HCT116 (cell line): ENCODE results near the gene DUSP28. TPM values are rescaled to one million over a fixed set of nuclear protein-coding genes. Genes with fewer than 3 reads are reported as not detected.

Experiments
- ATAC-seq: fragments of 200-7000 bp; cut with Tn5 transposase; 2 replicates; pipeline ENCODE4 v1.9.1; 2020; ENCODE audit warnings: mild to moderate bottlenecking, moderate library complexity
- BruUV-seq: library from RNA; stranded (reverse); fragments of 400-500 nt; replicated peaks from 2 replicates; lab custom pipeline; 2021; lab: Mats Ljungman, UMichigan
- CTCF ChIA-PET: fragments of 300-600 bp; sonication (Branson Sonifier 250); formaldehyde crosslinking; loops from one replicate; lab custom pipeline; 2021; ENCODE audit warnings: antibody characterized with exemption; lab: Charles Lee
- POLR2A ChIA-PET: fragments of 300-600, 350-600 bp; sonication (Branson Sonifier 250); formaldehyde crosslinking; loops from one replicate; lab custom pipeline; 2021; ENCODE audit warnings: antibody characterized with exemption; lab: Charles Lee
- RAD21 ChIA-PET, 2 experiments: fragments of 300-600 bp; sonication (Branson Sonifier 250); formaldehyde crosslinking; loops; one replicate each; lab custom pipeline; 2023; ENCODE audit warnings: low total read pairs in 2 of 2; ENCODE audit not compliant: uncharacterized antibody in 2 of 2, unreplicated experiment in 2 of 2, low non-redundant PET in 1 of 2; lab: Charles Lee
- DNase-seq: peaks from one replicate; pipeline ENCODE4 v3.0.0-alpha.2; 2010; ENCODE audit warnings: low read depth, low spot score
- H2AFZ ChIP-seq: fragments of 200-600 bp; shearing (Covaris generic), sonication (generic); 2 replicates; pipeline ENCODE4 v1.6.1; 2017; ENCODE audit warnings: low read depth, mixed run types, mixed read lengths, antibody characterized with exemption, low read length; ENCODE audit not compliant: poor library complexity, severe bottlenecking
- H3K27ac ChIP-seq: 2 replicates; pipeline ENCODE4 v1.5.1; 2012; ENCODE audit warnings: low read depth, low read length
- H3K27me3 ChIP-seq: fragments of 200-600 bp; sonication (generic); 2 replicates; pipeline ENCODE4 v1.6.1; 2016; ENCODE audit warnings: mixed run types, low read length, mixed read lengths; ENCODE audit not compliant: insufficient read depth
- H3K36me3 ChIP-seq, 2 experiments: fragments of 200-500 bp in 1 of 2; fragments of 200-600 bp in 1 of 2; sonication (Bioruptor generic) in 1 of 2; sonication (generic) in 1 of 2; 2 replicates each; pipeline versions ENCODE4 v1.5.1 to v1.6.1; 2014 to 2016; ENCODE audit warnings: low read length in 2 of 2, inconsistent platforms in 1 of 2, mixed read lengths in 1 of 2, mixed run types in 1 of 2; ENCODE audit not compliant: insufficient read depth in 2 of 2, control insufficient read depth in 1 of 2
- H3K4me1 ChIP-seq, 2 experiments: fragments of 200-600 bp in 1 of 2; sonication (generic) in 1 of 2; 2 replicates each; pipeline versions ENCODE4 v1.5.1 to v1.6.1; 2012 to 2017; ENCODE audit warnings: low read length in 2 of 2, inconsistent platforms in 1 of 2, mild to moderate bottlenecking in 1 of 2, mixed read lengths in 1 of 2, mixed run types in 1 of 2, moderate library complexity in 1 of 2; ENCODE audit not compliant: insufficient read depth in 2 of 2, control insufficient read depth in 1 of 2
- H3K4me2 ChIP-seq: fragments of 200-600 bp; sonication (generic); 2 replicates; pipeline ENCODE4 v1.6.1; 2017; ENCODE audit warnings: mixed run types, low read length, mixed read lengths
- H3K4me3 ChIP-seq, 2 experiments: fragments of 200-600 bp in 1 of 2; sonication (generic) in 1 of 2; replicated peaks in 1 of 2; 2 replicates each; pipeline ENCODE4 v1.5.1; 2011 to 2016; ENCODE audit warnings: low read length in 2 of 2, control low read depth in 1 of 2, low read depth in 1 of 2, mild to moderate bottlenecking in 1 of 2, mixed read lengths in 1 of 2, mixed run types in 1 of 2
- H3K79me2 ChIP-seq: fragments of 200-600 bp; sonication (generic); 2 replicates; pipeline ENCODE4 v1.6.1; 2017; ENCODE audit warnings: mild to moderate bottlenecking, mixed run types, low read length, moderate library complexity, mixed read lengths; ENCODE audit not compliant: insufficient read depth
- H3K9ac ChIP-seq: fragments of 200-600 bp; sonication (generic); 2 replicates; pipeline ENCODE4 v1.6.1; 2016; ENCODE audit warnings: low read length, mixed read lengths
- H3K9me2 ChIP-seq: fragments of 200-600 bp; sonication (generic), shearing (Covaris generic); 2 replicates; pipeline ENCODE4 v1.6.1; 2017; ENCODE audit warnings: mixed run types, mild to moderate bottlenecking, moderate library complexity; ENCODE audit not compliant: insufficient read depth
- H3K9me3 ChIP-seq, 2 experiments: fragments of 200-500 bp in 1 of 2; fragments of 200-600 bp in 1 of 2; sonication (Bioruptor generic) in 1 of 2; sonication (generic) in 1 of 2; 2 replicates each; pipeline ENCODE4 v1.6.1; 2014 to 2017; ENCODE audit warnings: low read length in 2 of 2, mixed read lengths in 2 of 2, inconsistent platforms in 1 of 2, low read depth in 1 of 2, mild to moderate bottlenecking in 1 of 2, mixed run types in 1 of 2, moderate library complexity in 1 of 2; ENCODE audit not compliant: control insufficient read depth in 1 of 2, insufficient read depth in 1 of 2
- H4K20me1 ChIP-seq: fragments of 200-600 bp; sonication (generic), shearing (Covaris generic); 2 replicates; pipeline ENCODE4 v1.6.1; 2017; ENCODE audit warnings: mixed run types, mild to moderate bottlenecking, moderate library complexity; ENCODE audit not compliant: insufficient read depth
- ATF3 ChIP-seq: IDR thresholded peaks from 2 replicates; pipeline ENCODE4 v1.6.1; 2012
- CEBPB ChIP-seq: IDR thresholded peaks from 2 replicates; pipeline ENCODE4 v1.6.1; 2012; ENCODE audit warnings: low read depth
- CTCF ChIP-seq, 3 experiments: fragments of 200-600 bp in 1 of 3; sonication (generic) in 1 of 3; IDR thresholded peaks in 2 of 3; conservative IDR thresholded peaks in 1 of 3; 2 replicates each; pipeline ENCODE4 v1.5.1; 2012 to 2017; ENCODE audit warnings: low read depth in 2 of 3, low read length in 2 of 3, antibody characterized with exemption in 1 of 3, borderline replicate concordance in 1 of 3, control low read depth in 1 of 3, mild to moderate bottlenecking in 1 of 3, mixed read lengths in 1 of 3, mixed run types in 1 of 3, moderate library complexity in 1 of 3; ENCODE audit not compliant: insufficient read depth in 1 of 3
- EGR1 ChIP-seq: IDR thresholded peaks from 2 replicates; pipeline ENCODE4 v1.6.1; 2012; ENCODE audit warnings: low read depth
- ELF1 ChIP-seq: IDR thresholded peaks from 2 replicates; pipeline ENCODE4 v1.6.1; 2012; ENCODE audit warnings: low read depth, borderline replicate concordance
- EZH2 ChIP-seq: fragments of 200-600 bp; sonication (generic); IDR thresholded peaks from 2 replicates; pipeline ENCODE4 v1.6.1; 2017; ENCODE audit warnings: antibody characterized with exemption, mixed run types
- POLR2A ChIP-seq: IDR thresholded peaks from 2 replicates; pipeline ENCODE4 v1.7.0; 2011; ENCODE audit warnings: borderline replicate concordance; ENCODE audit not compliant: insufficient read depth, insufficient read length; ENCODE audit errors: extremely low read depth
- POLR2AphosphoS5 ChIP-seq: IDR thresholded peaks from 2 replicates; pipeline ENCODE4 v1.6.1; 2011; ENCODE audit warnings: mild to moderate bottlenecking, low read depth, low read length, moderate library complexity
- REST ChIP-seq: IDR thresholded peaks from 2 replicates; pipeline ENCODE4 v1.6.1; 2012; ENCODE audit warnings: low read depth
- SRF ChIP-seq: IDR thresholded peaks from 2 replicates; pipeline ENCODE4 v1.6.1; 2012; ENCODE audit warnings: low read depth
- TCF7L2 ChIP-seq: IDR thresholded peaks from 2 replicates; pipeline ENCODE4 v1.7.0; 2011; ENCODE audit warnings: borderline replicate concordance, inconsistent platforms; ENCODE audit not compliant: insufficient read depth, insufficient read length; ENCODE audit errors: extremely low read depth
- YY1 ChIP-seq: IDR thresholded peaks from 2 replicates; pipeline ENCODE4 v1.6.1; 2011; ENCODE audit warnings: low read length, low read depth, moderate library complexity, mild to moderate bottlenecking; ENCODE audit not compliant: insufficient replicate concordance; ENCODE audit errors: extremely low read depth
- ZFX ChIP-seq: fragments of 450-650 bp; IDR thresholded peaks from 2 replicates; pipeline ENCODE4 v1.6.1; 2017
- intact Hi-C: fragments of 100-400 bp; cut with micrococcal nuclease; formaldehyde crosslinking; loops from 2 replicates; pipeline ENCODE4 v1.10.0; 2022
- total RNA-seq: library from RNA; stranded (reverse); gene quantifications from one replicate; pipeline ENCODE4 v1.2.1, GENCODE V29; 2021; ENCODE audit not compliant: unreplicated experiment

Gene DUSP28
- total RNA-seq, 1 experiment from 2014 or later, result 5.6 TPM

DNA sequence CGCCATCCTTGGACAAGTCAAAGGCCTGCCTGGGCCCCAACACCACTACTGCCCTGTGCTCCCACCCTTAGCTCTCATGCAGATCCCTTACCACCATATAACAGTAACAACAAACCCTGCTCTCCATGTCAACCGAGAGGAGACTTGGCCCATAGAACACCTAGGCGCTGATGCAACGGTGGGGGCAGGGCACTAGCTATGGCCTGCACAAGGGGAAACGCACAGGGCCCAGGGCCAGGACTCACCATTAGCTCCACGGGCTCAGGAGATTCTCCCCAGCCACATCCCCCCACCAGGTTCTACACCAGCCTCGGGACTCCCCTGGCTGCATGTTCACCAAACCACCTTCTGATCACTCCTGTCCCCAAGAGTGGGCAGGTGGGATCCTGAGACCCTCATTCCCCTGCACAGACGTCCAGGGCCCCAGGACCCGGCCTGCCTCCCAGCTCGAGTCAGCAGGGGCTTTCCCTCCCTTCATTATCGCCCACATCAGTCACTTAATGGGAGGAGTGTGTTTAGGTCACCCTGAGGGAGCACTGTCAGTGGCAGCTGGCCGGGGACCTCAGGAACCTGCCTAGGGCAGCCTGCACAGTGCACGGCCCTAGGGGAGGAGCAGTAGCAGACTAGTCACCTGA, 31.6 kb upstream of the DUSP28 start:
- no peak for ATAC-seq
- TF ChIP-seq YY1 (no peak), POLR2AphosphoS5 (no peak), POLR2A (no peak), CEBPB (no peak), SRF (no peak), EGR1 (no peak), TCF7L2 (no peak), ATF3 (no peak), REST (no peak), ZFX (no peak), CTCF (IDR thresholded peaks at IDR 0.05 in 2 of 3, conservative IDR thresholded peaks at IDR 0.05 in 1 of 3; ENCODE audit: borderline replicate concordance in 1 of 3, insufficient read depth in 1 of 3, low read depth in 2 of 3, low read length in 2 of 3) (no peak), ELF1 (no peak), EZH2 (no peak)
- TF ChIP-seq, all 23 proteins: peak for 0
- POLR2A ChIA-PET, result no interaction called here

More for the DNA sequence above, 31.6 kb upstream of the DUSP28 start:
- DNase-seq, result no peak
- Histone ChIP-seq H2AFZ (no peak overlapping the region), H3K9me3 (peaks cover 31 to 41% of the 10 kb centered on the region in 2 experiments), H3K27me3 (no peaks in the 10 kb centered on the region), H3K79me2 (peaks cover 5% of the 10 kb centered on the region; the same call in 1 of the 2 replicates), H3K9ac (no peak overlapping the region), H3K4me2 (no peak overlapping the region), H3K36me3 (peaks cover 0 to 41% of the 10 kb centered on the region in 2 experiments; a peak in 2 of 4 replicates), H4K20me1 (no peaks in the 10 kb centered on the region), H3K4me1 (no peaks in the 10 kb centered on the region), H3K27ac (no peak overlapping the region), H3K4me3 (no peak overlapping the region), H3K9me2 (no peaks in the 10 kb centered on the region)
- CTCF ChIA-PET, result no interaction called here
- RAD21 ChIA-PET, result no interaction called here
- intact Hi-C loops, result no loop called here
- no TSS peak for BruUV-seq
